ENCODE data around the gene KCNG4. TPM values are rescaled to one million over a fixed set of nuclear protein-coding genes. Genes with fewer than 3 reads are reported as not detected.

Gene KCNG4
- total RNA-seq, 1 experiment from 2014 or later: not detected

DNA sequence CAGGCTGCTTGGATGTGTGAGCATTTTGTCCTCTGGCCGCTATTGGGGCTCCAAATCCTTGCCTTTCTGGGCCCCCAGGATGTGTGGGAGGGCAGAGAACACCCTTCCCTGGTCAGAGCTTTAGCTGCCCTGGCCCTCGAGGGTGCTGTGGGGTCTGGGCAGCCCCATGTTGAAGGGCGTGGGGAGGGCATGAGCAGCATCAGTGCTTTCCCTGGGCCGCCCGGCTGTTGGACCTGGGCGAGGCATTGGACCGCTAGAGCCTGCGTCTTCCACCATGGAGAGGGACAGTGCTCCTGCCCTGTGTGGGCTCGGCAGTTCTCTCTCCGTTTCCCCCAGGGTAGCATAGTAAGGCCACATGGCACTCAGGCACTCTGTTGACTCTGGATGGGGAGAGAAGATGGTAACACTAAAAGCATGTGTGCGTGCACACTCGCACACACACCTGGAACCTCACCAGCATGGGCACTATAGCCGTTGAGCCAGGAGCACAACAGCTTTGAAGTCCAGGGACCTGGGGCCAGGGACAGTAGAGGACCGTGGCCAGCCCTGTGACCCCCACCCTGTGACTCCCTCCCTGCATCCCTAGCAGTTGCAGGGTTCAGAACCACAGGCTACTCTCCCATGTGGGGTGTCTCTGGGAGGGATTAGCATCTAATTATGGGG is 42.2 kb downstream of the KCNG4 start:
- no peak overlapping the region for H3K27ac ChIP-seq (ENCODE audit: low read depth, low read length, poor library complexity, severe bottlenecking)
- TF ChIP-seq EZH2 (IDR thresholded peaks at IDR 0.05; ENCODE audit: borderline replicate concordance, low read depth, low read length, poor library complexity, severe bottlenecking): no peak
- intact Hi-C loops (cut with micrococcal nuclease; ENCODE audit: unreplicated experiment): no loop called here
- CTCF ChIA-PET: no interaction called here
- no peaks in the 10 kb centered on the region for H3K36me3 ChIP-seq (ENCODE audit: insufficient read depth, low read length, poor library complexity, severe bottlenecking)
- H3K9me3 ChIP-seq (ENCODE audit: low read depth, low read length, poor library complexity, severe bottlenecking): no peaks in the 10 kb centered on the region
- H3K27me3 ChIP-seq (replicated peaks; ENCODE audit: insufficient read depth, low read depth, low read length, poor library complexity): no peaks in the 10 kb centered on the region
- no peak overlapping the region for H3K4me3 ChIP-seq (ENCODE audit: low read depth, low read length, poor library complexity, severe bottlenecking)
- DNase-seq (ENCODE audit: low spot score): no peak
- POLR2A ChIA-PET (ENCODE audit: low non-redundant PET): no interaction called here
- no peaks in the 10 kb centered on the region for H3K4me1 ChIP-seq (ENCODE audit: insufficient read depth, low read length, poor library complexity, severe bottlenecking)
- no TSS peak for BruUV-seq (replicated peaks)

DNA sequence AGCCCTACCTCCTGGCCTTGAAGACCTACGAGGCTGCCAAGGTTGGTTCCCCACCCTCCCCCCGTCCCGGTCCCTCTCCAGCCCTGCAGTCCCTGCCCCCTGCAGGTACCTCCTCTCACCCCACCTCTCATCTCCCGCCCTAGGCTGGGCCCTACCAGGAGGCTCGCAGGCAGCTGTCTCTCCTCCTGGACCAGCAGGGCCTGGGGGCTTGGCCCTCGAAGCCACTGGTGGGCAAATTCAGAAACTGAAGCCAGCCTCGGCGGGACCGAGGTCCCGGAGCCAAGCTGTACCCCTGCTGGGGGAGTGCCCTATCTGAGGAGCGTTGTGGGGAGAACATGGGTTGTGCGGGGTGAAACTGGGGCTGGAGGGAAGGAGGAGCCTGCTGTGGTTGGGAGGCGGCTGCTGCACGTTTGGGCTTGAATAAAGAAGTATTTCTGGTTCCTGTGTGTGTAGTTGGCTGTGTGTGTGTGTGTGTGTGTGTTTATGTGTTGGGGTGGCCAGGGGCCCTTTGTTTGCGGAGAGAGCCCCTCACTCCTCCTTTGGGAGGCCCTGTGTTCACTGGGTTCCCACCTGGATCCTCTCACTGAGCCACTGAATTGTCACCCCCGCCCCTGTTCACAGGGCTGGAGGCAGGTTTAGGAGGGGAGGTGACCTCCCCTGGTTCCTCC is 43.0 kb downstream of the KCNG4 start:
- H3K9me3 ChIP-seq (ENCODE audit: low read depth, low read length, poor library complexity, severe bottlenecking): no peaks in the 10 kb centered on the region
- no peaks in the 10 kb centered on the region for H3K36me3 ChIP-seq (ENCODE audit: insufficient read depth, low read length, poor library complexity, severe bottlenecking)
- H3K27me3 ChIP-seq (replicated peaks; ENCODE audit: insufficient read depth, low read depth, low read length, poor library complexity): no peaks in the 10 kb centered on the region
- H3K4me3 ChIP-seq (ENCODE audit: low read depth, low read length, poor library complexity, severe bottlenecking): no peak overlapping the region
- ChIA-PET POLR2A (ENCODE audit: low non-redundant PET) (no interaction called here), CTCF (interaction anchor here (1.2 kb wide), 1 partner anchor 10 kb away, joined by 3 read pairs; the partner anchor contains the start of gene TAF1C)
- intact Hi-C loops (cut with micrococcal nuclease; ENCODE audit: unreplicated experiment): no loop called here
- no peak for TF ChIP-seq EZH2 (IDR thresholded peaks at IDR 0.05; ENCODE audit: borderline replicate concordance, low read depth, low read length, poor library complexity, severe bottlenecking)
- TF ChIP-seq, protein P1, sequence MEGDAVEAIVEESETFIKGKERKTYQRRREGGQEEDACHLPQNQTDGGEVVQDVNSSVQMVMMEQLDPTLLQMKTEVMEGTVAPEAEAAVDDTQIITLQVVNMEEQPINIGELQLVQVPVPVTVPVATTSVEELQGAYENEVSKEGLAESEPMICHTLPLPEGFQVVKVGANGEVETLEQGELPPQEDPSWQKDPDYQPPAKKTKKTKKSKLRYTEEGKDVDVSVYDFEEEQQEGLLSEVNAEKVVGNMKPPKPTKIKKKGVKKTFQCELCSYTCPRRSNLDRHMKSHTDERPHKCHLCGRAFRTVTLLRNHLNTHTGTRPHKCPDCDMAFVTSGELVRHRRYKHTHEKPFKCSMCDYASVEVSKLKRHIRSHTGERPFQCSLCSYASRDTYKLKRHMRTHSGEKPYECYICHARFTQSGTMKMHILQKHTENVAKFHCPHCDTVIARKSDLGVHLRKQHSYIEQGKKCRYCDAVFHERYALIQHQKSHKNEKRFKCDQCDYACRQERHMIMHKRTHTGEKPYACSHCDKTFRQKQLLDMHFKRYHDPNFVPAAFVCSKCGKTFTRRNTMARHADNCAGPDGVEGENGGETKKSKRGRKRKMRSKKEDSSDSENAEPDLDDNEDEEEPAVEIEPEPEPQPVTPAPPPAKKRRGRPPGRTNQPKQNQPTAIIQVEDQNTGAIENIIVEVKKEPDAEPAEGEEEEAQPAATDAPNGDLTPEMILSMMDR (conservative IDR thresholded peaks at IDR 0.05; ENCODE audit: low read depth, low read length): no peak
- H3K4me1 ChIP-seq (ENCODE audit: insufficient read depth, low read length, poor library complexity, severe bottlenecking): no peaks in the 10 kb centered on the region
- no peak overlapping the region for H3K27ac ChIP-seq (ENCODE audit: low read depth, low read length, poor library complexity, severe bottlenecking)
- DNase-seq (ENCODE audit: low spot score): no peak
- BruUV-seq (replicated peaks): no TSS peak

DNA sequence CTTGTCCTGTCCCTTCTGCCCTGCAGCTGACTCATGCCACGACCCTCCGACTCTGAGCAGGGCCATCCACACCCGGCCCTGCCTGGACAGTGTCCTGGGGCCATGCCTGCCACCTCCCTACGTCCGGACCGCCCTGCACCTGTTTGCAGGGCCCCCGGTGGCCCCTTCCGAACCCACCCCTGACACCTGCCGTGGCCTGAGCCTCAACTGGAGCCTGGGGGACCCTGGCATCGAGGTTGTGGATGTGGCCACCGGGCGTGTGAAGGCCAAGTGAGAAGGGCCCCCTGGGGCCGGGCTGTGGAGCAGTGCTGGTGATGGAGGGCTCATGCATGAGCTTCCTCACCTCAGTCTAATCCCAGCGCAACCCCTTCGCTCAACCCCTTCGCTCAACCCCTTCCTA is 43.7 kb downstream of the KCNG4 start:
- H3K9me3 ChIP-seq (ENCODE audit: low read depth, low read length, poor library complexity, severe bottlenecking): no peaks in the 10 kb centered on the region
- H3K27me3 ChIP-seq (replicated peaks; ENCODE audit: insufficient read depth, low read depth, low read length, poor library complexity): no peaks in the 10 kb centered on the region
- no peak for DNase-seq (ENCODE audit: low spot score)
- POLR2A ChIA-PET (ENCODE audit: low non-redundant PET): no interaction called here
- TF ChIP-seq, protein P1 (conservative IDR thresholded peaks at IDR 0.05; ENCODE audit: low read depth, low read length): no peak
- no peak for TF ChIP-seq EZH2 (IDR thresholded peaks at IDR 0.05; ENCODE audit: borderline replicate concordance, low read depth, low read length, poor library complexity, severe bottlenecking)
- H3K27ac ChIP-seq (ENCODE audit: low read depth, low read length, poor library complexity, severe bottlenecking): no peak overlapping the region
- no peaks in the 10 kb centered on the region for H3K4me1 ChIP-seq (ENCODE audit: insufficient read depth, low read length, poor library complexity, severe bottlenecking)
- CTCF ChIA-PET: interaction anchor here (1.2 kb wide), 1 partner anchor 9 kb away, joined by 3 read pairs; the partner anchor contains the start of gene TAF1C
- no peak overlapping the region for H3K4me3 ChIP-seq (ENCODE audit: low read depth, low read length, poor library complexity, severe bottlenecking)
- no peaks in the 10 kb centered on the region for H3K36me3 ChIP-seq (ENCODE audit: insufficient read depth, low read length, poor library complexity, severe bottlenecking)
- intact Hi-C loops (cut with micrococcal nuclease; ENCODE audit: unreplicated experiment): no loop called here
- no TSS peak for BruUV-seq (replicated peaks)
